HCT116 (cell line): ENCODE data around the gene AQP9. TPM values are rescaled to one million over a fixed set of nuclear protein-coding genes. Genes with fewer than 3 reads are reported as not detected.

Experiments
- ATAC-seq: fragments of 200-7000 bp; cut with Tn5 transposase; 2 replicates; pipeline ENCODE4 v1.9.1; 2020; ENCODE audit warnings: mild to moderate bottlenecking, moderate library complexity
- BruUV-seq: library from RNA; stranded (reverse); fragments of 400-500 nt; replicated peaks from 2 replicates; lab custom pipeline; 2021; lab: Mats Ljungman, UMichigan
- CTCF ChIA-PET: fragments of 300-600 bp; sonication (Branson Sonifier 250); formaldehyde crosslinking; loops from one replicate; lab custom pipeline; 2021; ENCODE audit warnings: antibody characterized with exemption; lab: Charles Lee
- POLR2A ChIA-PET: fragments of 300-600, 350-600 bp; sonication (Branson Sonifier 250); formaldehyde crosslinking; loops from one replicate; lab custom pipeline; 2021; ENCODE audit warnings: antibody characterized with exemption; lab: Charles Lee
- RAD21 ChIA-PET, 2 experiments: fragments of 300-600 bp; sonication (Branson Sonifier 250); formaldehyde crosslinking; loops; one replicate each; lab custom pipeline; 2023; ENCODE audit warnings: low total read pairs in 2 of 2; ENCODE audit not compliant: uncharacterized antibody in 2 of 2, unreplicated experiment in 2 of 2, low non-redundant PET in 1 of 2; lab: Charles Lee
- DNase-seq: peaks from one replicate; pipeline ENCODE4 v3.0.0-alpha.2; 2010; ENCODE audit warnings: low read depth, low spot score
- H2AFZ ChIP-seq: fragments of 200-600 bp; shearing (Covaris generic), sonication (generic); 2 replicates; pipeline ENCODE4 v1.6.1; 2017; ENCODE audit warnings: low read depth, mixed run types, mixed read lengths, antibody characterized with exemption, low read length; ENCODE audit not compliant: poor library complexity, severe bottlenecking
- H3K27ac ChIP-seq: 2 replicates; pipeline ENCODE4 v1.5.1; 2012; ENCODE audit warnings: low read depth, low read length
- H3K27me3 ChIP-seq: fragments of 200-600 bp; sonication (generic); 2 replicates; pipeline ENCODE4 v1.6.1; 2016; ENCODE audit warnings: mixed run types, low read length, mixed read lengths; ENCODE audit not compliant: insufficient read depth
- H3K36me3 ChIP-seq, 2 experiments: fragments of 200-500 bp in 1 of 2; fragments of 200-600 bp in 1 of 2; sonication (Bioruptor generic) in 1 of 2; sonication (generic) in 1 of 2; 2 replicates each; pipeline versions ENCODE4 v1.5.1 to v1.6.1; 2014 to 2016; ENCODE audit warnings: low read length in 2 of 2, inconsistent platforms in 1 of 2, mixed read lengths in 1 of 2, mixed run types in 1 of 2; ENCODE audit not compliant: insufficient read depth in 2 of 2, control insufficient read depth in 1 of 2
- H3K4me1 ChIP-seq, 2 experiments: fragments of 200-600 bp in 1 of 2; sonication (generic) in 1 of 2; 2 replicates each; pipeline versions ENCODE4 v1.5.1 to v1.6.1; 2012 to 2017; ENCODE audit warnings: low read length in 2 of 2, inconsistent platforms in 1 of 2, mild to moderate bottlenecking in 1 of 2, mixed read lengths in 1 of 2, mixed run types in 1 of 2, moderate library complexity in 1 of 2; ENCODE audit not compliant: insufficient read depth in 2 of 2, control insufficient read depth in 1 of 2
- H3K4me2 ChIP-seq: fragments of 200-600 bp; sonication (generic); 2 replicates; pipeline ENCODE4 v1.6.1; 2017; ENCODE audit warnings: mixed run types, low read length, mixed read lengths
- H3K4me3 ChIP-seq, 2 experiments: fragments of 200-600 bp in 1 of 2; sonication (generic) in 1 of 2; replicated peaks in 1 of 2; 2 replicates each; pipeline ENCODE4 v1.5.1; 2011 to 2016; ENCODE audit warnings: low read length in 2 of 2, control low read depth in 1 of 2, low read depth in 1 of 2, mild to moderate bottlenecking in 1 of 2, mixed read lengths in 1 of 2, mixed run types in 1 of 2
- H3K79me2 ChIP-seq: fragments of 200-600 bp; sonication (generic); 2 replicates; pipeline ENCODE4 v1.6.1; 2017; ENCODE audit warnings: mild to moderate bottlenecking, mixed run types, low read length, moderate library complexity, mixed read lengths; ENCODE audit not compliant: insufficient read depth
- H3K9ac ChIP-seq: fragments of 200-600 bp; sonication (generic); 2 replicates; pipeline ENCODE4 v1.6.1; 2016; ENCODE audit warnings: low read length, mixed read lengths
- H3K9me2 ChIP-seq: fragments of 200-600 bp; sonication (generic), shearing (Covaris generic); 2 replicates; pipeline ENCODE4 v1.6.1; 2017; ENCODE audit warnings: mixed run types, mild to moderate bottlenecking, moderate library complexity; ENCODE audit not compliant: insufficient read depth
- H3K9me3 ChIP-seq, 2 experiments: fragments of 200-500 bp in 1 of 2; fragments of 200-600 bp in 1 of 2; sonication (Bioruptor generic) in 1 of 2; sonication (generic) in 1 of 2; 2 replicates each; pipeline ENCODE4 v1.6.1; 2014 to 2017; ENCODE audit warnings: low read length in 2 of 2, mixed read lengths in 2 of 2, inconsistent platforms in 1 of 2, low read depth in 1 of 2, mild to moderate bottlenecking in 1 of 2, mixed run types in 1 of 2, moderate library complexity in 1 of 2; ENCODE audit not compliant: control insufficient read depth in 1 of 2, insufficient read depth in 1 of 2
- H4K20me1 ChIP-seq: fragments of 200-600 bp; sonication (generic), shearing (Covaris generic); 2 replicates; pipeline ENCODE4 v1.6.1; 2017; ENCODE audit warnings: mixed run types, mild to moderate bottlenecking, moderate library complexity; ENCODE audit not compliant: insufficient read depth
- CEBPB ChIP-seq: IDR thresholded peaks from 2 replicates; pipeline ENCODE4 v1.6.1; 2012; ENCODE audit warnings: low read depth
- ELF1 ChIP-seq: IDR thresholded peaks from 2 replicates; pipeline ENCODE4 v1.6.1; 2012; ENCODE audit warnings: low read depth, borderline replicate concordance
- EZH2 ChIP-seq: fragments of 200-600 bp; sonication (generic); IDR thresholded peaks from 2 replicates; pipeline ENCODE4 v1.6.1; 2017; ENCODE audit warnings: antibody characterized with exemption, mixed run types
- EZH2phosphoT487 ChIP-seq: fragments of 200-600 bp; IDR thresholded peaks from 2 replicates; pipeline ENCODE4 v1.6.1; 2018; ENCODE audit warnings: antibody characterized with exemption, borderline replicate concordance
- FOSL1 ChIP-seq: IDR thresholded peaks from 2 replicates; pipeline ENCODE4 v1.6.1; 2012; ENCODE audit warnings: low read depth
- JUND ChIP-seq: IDR thresholded peaks from 2 replicates; pipeline ENCODE4 v1.6.1; 2012
- POLR2A ChIP-seq: IDR thresholded peaks from 2 replicates; pipeline ENCODE4 v1.7.0; 2011; ENCODE audit warnings: borderline replicate concordance; ENCODE audit not compliant: insufficient read depth, insufficient read length; ENCODE audit errors: extremely low read depth
- POLR2AphosphoS5 ChIP-seq: IDR thresholded peaks from 2 replicates; pipeline ENCODE4 v1.6.1; 2011; ENCODE audit warnings: mild to moderate bottlenecking, low read depth, low read length, moderate library complexity
- SIN3A ChIP-seq: IDR thresholded peaks from 2 replicates; pipeline ENCODE4 v1.6.1; 2012; ENCODE audit warnings: low read depth
- SP1 ChIP-seq: IDR thresholded peaks from 2 replicates; pipeline ENCODE4 v1.6.1; 2012; ENCODE audit warnings: low read depth
- SRF ChIP-seq: IDR thresholded peaks from 2 replicates; pipeline ENCODE4 v1.6.1; 2012; ENCODE audit warnings: low read depth
- TCF7L2 ChIP-seq: IDR thresholded peaks from 2 replicates; pipeline ENCODE4 v1.7.0; 2011; ENCODE audit warnings: borderline replicate concordance, inconsistent platforms; ENCODE audit not compliant: insufficient read depth, insufficient read length; ENCODE audit errors: extremely low read depth
- ZFX ChIP-seq: fragments of 450-650 bp; IDR thresholded peaks from 2 replicates; pipeline ENCODE4 v1.6.1; 2017
- ZNF274 ChIP-seq: fragments of 200-500 bp; sonication (Bioruptor generic); IDR thresholded peaks from 2 replicates; pipeline ENCODE4 v1.6.1; 2014; ENCODE audit warnings: mild to moderate bottlenecking, low read depth, low read length, inconsistent platforms
- intact Hi-C: fragments of 100-400 bp; cut with micrococcal nuclease; formaldehyde crosslinking; loops from 2 replicates; pipeline ENCODE4 v1.10.0; 2022
- total RNA-seq: library from RNA; stranded (reverse); gene quantifications from one replicate; pipeline ENCODE4 v1.2.1, GENCODE V29; 2021; ENCODE audit not compliant: unreplicated experiment
- TF ChIP-seq, protein P1 (sequence below): IDR thresholded peaks from 2 replicates; pipeline ENCODE4 v1.6.1; 2012
- TF ChIP-seq, protein P2 (sequence below): IDR thresholded peaks from 2 replicates; pipeline ENCODE4 v1.6.1; 2012; ENCODE audit warnings: low read depth
- TF ChIP-seq, protein P3 (sequence below): IDR thresholded peaks from 2 replicates; pipeline ENCODE4 v1.6.1; 2012
- TF ChIP-seq, protein P4 (sequence below): IDR thresholded peaks from 2 replicates; pipeline ENCODE4 v1.6.1; 2011; ENCODE audit warnings: mild to moderate bottlenecking, low read length, moderate library complexity; ENCODE audit not compliant: insufficient replicate concordance; ENCODE audit errors: extremely low read depth
- TF ChIP-seq, protein P5 (sequence below), 3 experiments: fragments of 200-600 bp in 1 of 3; sonication (generic) in 1 of 3; IDR thresholded peaks in 2 of 3; conservative IDR thresholded peaks in 1 of 3; 2 replicates each; pipeline ENCODE4 v1.5.1; 2012 to 2017; ENCODE audit warnings: low read depth in 2 of 3, low read length in 2 of 3, antibody characterized with exemption in 1 of 3, borderline replicate concordance in 1 of 3, control low read depth in 1 of 3, mild to moderate bottlenecking in 1 of 3, mixed read lengths in 1 of 3, mixed run types in 1 of 3, moderate library complexity in 1 of 3; ENCODE audit not compliant: insufficient read depth in 1 of 3

The AQP9 gene
- total RNA-seq, 1 experiment from 2014 or later = 0.12 TPM

DNA sequence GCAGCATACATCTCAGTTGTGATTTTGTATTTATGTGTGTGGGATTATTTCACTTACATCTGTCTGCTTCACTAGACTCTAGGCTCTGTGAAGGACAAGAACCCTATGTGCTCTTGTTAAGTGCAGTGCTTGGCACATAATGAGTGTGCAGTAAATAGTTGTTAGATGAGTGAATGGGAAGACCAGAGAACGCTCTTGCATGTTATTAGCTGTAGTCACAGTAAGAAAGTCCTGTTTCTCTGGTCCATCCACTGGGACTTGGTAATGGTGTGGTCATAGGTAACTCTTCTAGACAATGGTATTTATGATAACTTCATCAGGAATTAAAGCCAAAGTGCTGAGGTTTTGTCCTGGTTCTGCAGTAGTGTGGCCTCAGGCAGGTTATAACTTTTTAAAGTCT lies 1.4 kb upstream of the AQP9 start:
- H3K4me3 ChIP-seq = no peak overlapping the region
- H3K9me2 ChIP-seq = no peaks in the 10 kb centered on the region
- ATAC-seq = no peak
- DNase-seq = no peak
- no peak overlapping the region for H3K9ac ChIP-seq
- H3K79me2 ChIP-seq = no peaks in the 10 kb centered on the region
- ChIA-PET RAD21 (no interaction called here), POLR2A (no interaction called here), CTCF (no interaction called here)
- H2AFZ ChIP-seq = no peak overlapping the region
- TF ChIP-seq, protein P1, sequence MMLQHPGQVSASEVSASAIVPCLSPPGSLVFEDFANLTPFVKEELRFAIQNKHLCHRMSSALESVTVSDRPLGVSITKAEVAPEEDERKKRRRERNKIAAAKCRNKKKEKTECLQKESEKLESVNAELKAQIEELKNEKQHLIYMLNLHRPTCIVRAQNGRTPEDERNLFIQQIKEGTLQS = no peak
- TF ChIP-seq, protein P2, sequence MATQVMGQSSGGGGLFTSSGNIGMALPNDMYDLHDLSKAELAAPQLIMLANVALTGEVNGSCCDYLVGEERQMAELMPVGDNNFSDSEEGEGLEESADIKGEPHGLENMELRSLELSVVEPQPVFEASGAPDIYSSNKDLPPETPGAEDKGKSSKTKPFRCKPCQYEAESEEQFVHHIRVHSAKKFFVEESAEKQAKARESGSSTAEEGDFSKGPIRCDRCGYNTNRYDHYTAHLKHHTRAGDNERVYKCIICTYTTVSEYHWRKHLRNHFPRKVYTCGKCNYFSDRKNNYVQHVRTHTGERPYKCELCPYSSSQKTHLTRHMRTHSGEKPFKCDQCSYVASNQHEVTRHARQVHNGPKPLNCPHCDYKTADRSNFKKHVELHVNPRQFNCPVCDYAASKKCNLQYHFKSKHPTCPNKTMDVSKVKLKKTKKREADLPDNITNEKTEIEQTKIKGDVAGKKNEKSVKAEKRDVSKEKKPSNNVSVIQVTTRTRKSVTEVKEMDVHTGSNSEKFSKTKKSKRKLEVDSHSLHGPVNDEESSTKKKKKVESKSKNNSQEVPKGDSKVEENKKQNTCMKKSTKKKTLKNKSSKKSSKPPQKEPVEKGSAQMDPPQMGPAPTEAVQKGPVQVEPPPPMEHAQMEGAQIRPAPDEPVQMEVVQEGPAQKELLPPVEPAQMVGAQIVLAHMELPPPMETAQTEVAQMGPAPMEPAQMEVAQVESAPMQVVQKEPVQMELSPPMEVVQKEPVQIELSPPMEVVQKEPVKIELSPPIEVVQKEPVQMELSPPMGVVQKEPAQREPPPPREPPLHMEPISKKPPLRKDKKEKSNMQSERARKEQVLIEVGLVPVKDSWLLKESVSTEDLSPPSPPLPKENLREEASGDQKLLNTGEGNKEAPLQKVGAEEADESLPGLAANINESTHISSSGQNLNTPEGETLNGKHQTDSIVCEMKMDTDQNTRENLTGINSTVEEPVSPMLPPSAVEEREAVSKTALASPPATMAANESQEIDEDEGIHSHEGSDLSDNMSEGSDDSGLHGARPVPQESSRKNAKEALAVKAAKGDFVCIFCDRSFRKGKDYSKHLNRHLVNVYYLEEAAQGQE = no peak
- TF ChIP-seq, protein P3, sequence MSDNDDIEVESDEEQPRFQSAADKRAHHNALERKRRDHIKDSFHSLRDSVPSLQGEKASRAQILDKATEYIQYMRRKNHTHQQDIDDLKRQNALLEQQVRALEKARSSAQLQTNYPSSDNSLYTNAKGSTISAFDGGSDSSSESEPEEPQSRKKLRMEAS = no peak
- TF ChIP-seq SRF (no peak), JUND (no peak), SP1 (no peak), ZFX (no peak), EZH2 (no peak), ZNF274 (no peak), SIN3A (no peak), CEBPB (no peak), POLR2AphosphoS5 (no peak), TCF7L2 (no peak), ELF1 (no peak), POLR2A (no peak), FOSL1 (no peak), EZH2phosphoT487 (no peak)
- TF ChIP-seq, protein P4, sequence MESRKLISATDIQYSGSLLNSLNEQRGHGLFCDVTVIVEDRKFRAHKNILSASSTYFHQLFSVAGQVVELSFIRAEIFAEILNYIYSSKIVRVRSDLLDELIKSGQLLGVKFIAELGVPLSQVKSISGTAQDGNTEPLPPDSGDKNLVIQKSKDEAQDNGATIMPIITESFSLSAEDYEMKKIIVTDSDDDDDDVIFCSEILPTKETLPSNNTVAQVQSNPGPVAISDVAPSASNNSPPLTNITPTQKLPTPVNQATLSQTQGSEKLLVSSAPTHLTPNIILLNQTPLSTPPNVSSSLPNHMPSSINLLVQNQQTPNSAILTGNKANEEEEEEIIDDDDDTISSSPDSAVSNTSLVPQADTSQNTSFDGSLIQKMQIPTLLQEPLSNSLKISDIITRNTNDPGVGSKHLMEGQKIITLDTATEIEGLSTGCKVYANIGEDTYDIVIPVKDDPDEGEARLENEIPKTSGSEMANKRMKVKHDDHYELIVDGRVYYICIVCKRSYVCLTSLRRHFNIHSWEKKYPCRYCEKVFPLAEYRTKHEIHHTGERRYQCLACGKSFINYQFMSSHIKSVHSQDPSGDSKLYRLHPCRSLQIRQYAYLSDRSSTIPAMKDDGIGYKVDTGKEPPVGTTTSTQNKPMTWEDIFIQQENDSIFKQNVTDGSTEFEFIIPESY = no peak
- TF ChIP-seq, protein P5, sequence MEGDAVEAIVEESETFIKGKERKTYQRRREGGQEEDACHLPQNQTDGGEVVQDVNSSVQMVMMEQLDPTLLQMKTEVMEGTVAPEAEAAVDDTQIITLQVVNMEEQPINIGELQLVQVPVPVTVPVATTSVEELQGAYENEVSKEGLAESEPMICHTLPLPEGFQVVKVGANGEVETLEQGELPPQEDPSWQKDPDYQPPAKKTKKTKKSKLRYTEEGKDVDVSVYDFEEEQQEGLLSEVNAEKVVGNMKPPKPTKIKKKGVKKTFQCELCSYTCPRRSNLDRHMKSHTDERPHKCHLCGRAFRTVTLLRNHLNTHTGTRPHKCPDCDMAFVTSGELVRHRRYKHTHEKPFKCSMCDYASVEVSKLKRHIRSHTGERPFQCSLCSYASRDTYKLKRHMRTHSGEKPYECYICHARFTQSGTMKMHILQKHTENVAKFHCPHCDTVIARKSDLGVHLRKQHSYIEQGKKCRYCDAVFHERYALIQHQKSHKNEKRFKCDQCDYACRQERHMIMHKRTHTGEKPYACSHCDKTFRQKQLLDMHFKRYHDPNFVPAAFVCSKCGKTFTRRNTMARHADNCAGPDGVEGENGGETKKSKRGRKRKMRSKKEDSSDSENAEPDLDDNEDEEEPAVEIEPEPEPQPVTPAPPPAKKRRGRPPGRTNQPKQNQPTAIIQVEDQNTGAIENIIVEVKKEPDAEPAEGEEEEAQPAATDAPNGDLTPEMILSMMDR (IDR thresholded peaks at IDR 0.05 in 2 of 3, conservative IDR thresholded peaks at IDR 0.05 in 1 of 3; ENCODE audit: borderline replicate concordance in 1 of 3, insufficient read depth in 1 of 3, low read depth in 2 of 3, low read length in 2 of 3) = no peak
- no peak overlapping the region for H3K27ac ChIP-seq
- intact Hi-C loops = no loop called here
- H3K36me3 ChIP-seq = no peaks in the 10 kb centered on the region
- H3K27me3 ChIP-seq = no peaks in the 10 kb centered on the region
- BruUV-seq = no TSS peak
- no peak overlapping the region for H3K4me2 ChIP-seq
- no peaks in the 10 kb centered on the region for H4K20me1 ChIP-seq
- no peaks in the 10 kb centered on the region for H3K9me3 ChIP-seq
- no peaks in the 10 kb centered on the region for H3K4me1 ChIP-seq
